H1 (cell line): ENCODE data around the gene FCER2. TPM values are rescaled to one million over a fixed set of nuclear protein-coding genes. Genes with fewer than 3 reads are reported as not detected.

Experiments
- CTCF ChIA-PET: fragments of 300-600 bp; sonication (Branson Sonifier 250); formaldehyde crosslinking; loops from one replicate; lab custom pipeline; 2021; ENCODE audit not compliant: partially characterized antibody; lab: Charles Lee
- POLR2A ChIA-PET: fragments of 300-600 bp; sonication (Branson Sonifier 250); formaldehyde crosslinking; loops from one replicate; lab custom pipeline; 2021; ENCODE audit warnings: inconsistent platforms; ENCODE audit not compliant: partially characterized antibody; lab: Charles Lee
- DNase-seq, 2 experiments: peaks; one replicate each; pipeline versions ENCODE4 v3.0.0 to v3.0.0-alpha.2; 2010 to 2022; ENCODE audit warnings: low spot score in 2 of 2, low read depth in 1 of 2, mixed read lengths in 1 of 2
- FAIRE-seq: peaks from 2 replicates; lab custom pipeline; 2011; peaks lifted over from hg19 to GRCh38; lab: Jason Lieb, UNC
- H2AFZ ChIP-seq: 2 replicates; pipeline ENCODE4 v1.8.1; 2012; ENCODE audit warnings: low read length, inconsistent platforms
- H2AK5ac ChIP-seq: 2 replicates; pipeline ENCODE4 v1.6.1; 2013; ENCODE audit warnings: low read depth, low read length
- H2BK120ac ChIP-seq: replicated peaks from 2 replicates; pipeline ENCODE3; 2013; ENCODE audit warnings: low read depth, low read length, inconsistent platforms
- H2BK12ac ChIP-seq: 2 replicates; pipeline ENCODE4 v1.6.1; 2013; ENCODE audit warnings: low read depth, low read length
- H2BK15ac ChIP-seq: 2 replicates; pipeline ENCODE4 v1.6.1; 2013; ENCODE audit warnings: low read length
- H2BK20ac ChIP-seq: 2 replicates; pipeline ENCODE4 v1.6.1; 2013; ENCODE audit warnings: low read length
- H2BK5ac ChIP-seq: 2 replicates; pipeline ENCODE4 v1.6.1; 2013; ENCODE audit warnings: low read depth, low read length
- H3K14ac ChIP-seq: 2 replicates; pipeline ENCODE4 v1.6.1; 2013; ENCODE audit warnings: inconsistent platforms; ENCODE audit not compliant: insufficient read length
- H3K18ac ChIP-seq: 2 replicates; pipeline ENCODE4 v1.6.1; 2013; ENCODE audit warnings: low read length; ENCODE audit errors: extremely low read depth
- H3K23ac ChIP-seq: 2 replicates; pipeline ENCODE4 v1.6.1; 2013; ENCODE audit warnings: inconsistent platforms; ENCODE audit not compliant: insufficient read length
- H3K23me2 ChIP-seq: 2 replicates; pipeline ENCODE4 v1.6.1; 2013; ENCODE audit warnings: low read depth, low read length
- H3K27ac ChIP-seq: 2 replicates; pipeline ENCODE4 v1.6.1; 2011; ENCODE audit warnings: low read depth, low read length, inconsistent platforms
- H3K27me3 ChIP-seq, 4 experiments: replicated peaks in 1 of 4; 1 replicate in 1 of 4; 2 replicates in 3 of 4; pipeline versions ENCODE4 v1.6.1 to v1.8.1; 2011 to 2013; ENCODE audit warnings: low read length in 3 of 4, mild to moderate bottlenecking in 3 of 4, inconsistent platforms in 2 of 4, mixed read lengths in 2 of 4, moderate library complexity in 1 of 4; ENCODE audit not compliant: control insufficient read depth in 3 of 4, insufficient read depth in 3 of 4; ENCODE audit errors: extremely low read depth in 1 of 4
- H3K36me3 ChIP-seq, 4 experiments: 2 replicates each; pipeline versions ENCODE4 v1.6.1 to v1.8.1; 2011 to 2013; ENCODE audit warnings: mild to moderate bottlenecking in 4 of 4, low read length in 3 of 4, moderate library complexity in 2 of 4, control low read depth in 1 of 4, inconsistent platforms in 1 of 4; ENCODE audit not compliant: insufficient read depth in 4 of 4, control insufficient read depth in 2 of 4
- H3K4ac ChIP-seq: replicated peaks from 2 replicates; pipeline ENCODE3; 2013; ENCODE audit warnings: low read length, low read depth, mixed read lengths, inconsistent platforms; ENCODE audit not compliant: insufficient read length
- H3K4me1 ChIP-seq, 4 experiments: replicated peaks in 1 of 4; 1 replicate in 1 of 4; 2 replicates in 3 of 4; pipeline versions ENCODE4 v1.6.1 to v1.8.1; 2011 to 2013; ENCODE audit warnings: low read length in 3 of 4, inconsistent platforms in 2 of 4, mixed read lengths in 1 of 4; ENCODE audit not compliant: insufficient read depth in 4 of 4, control insufficient read depth in 3 of 4
- H3K4me2 ChIP-seq, 2 experiments: 2 replicates each; pipeline versions ENCODE4 v1.6.1 to v1.8.1; 2011 to 2013; ENCODE audit warnings: low read depth in 2 of 2, low read length in 2 of 2, control low read depth in 1 of 2, inconsistent platforms in 1 of 2, mild to moderate bottlenecking in 1 of 2; ENCODE audit not compliant: insufficient read depth in 1 of 2
- H3K4me3 ChIP-seq, 4 experiments: fragments of 200-600, 300-600 bp in 1 of 4; sonication (generic), shearing (Covaris generic), sonication (Bioruptor Twin) in 1 of 4; 2 replicates each; pipeline versions ENCODE4 v1.5.1 to v1.8.1; 2011 to 2016; ENCODE audit warnings: low read length in 4 of 4, low read depth in 3 of 4, control low read depth in 2 of 4, inconsistent platforms in 2 of 4, mild to moderate bottlenecking in 2 of 4, mixed read lengths in 1 of 4, moderate library complexity in 1 of 4; ENCODE audit not compliant: insufficient read depth in 2 of 4; ENCODE audit errors: extremely low read depth in 1 of 4
- H3K56ac ChIP-seq: replicated peaks from 2 replicates; pipeline ENCODE3; 2013; ENCODE audit warnings: low read depth, mild to moderate bottlenecking, mixed read lengths, low read length, inconsistent platforms; ENCODE audit not compliant: insufficient read length
- H3K79me1 ChIP-seq: 2 replicates; pipeline ENCODE4 v1.6.1; 2013; ENCODE audit warnings: low read depth, low read length, control low read depth
- H3K79me2 ChIP-seq, 2 experiments: 2 replicates each; pipeline versions ENCODE4 v1.6.1 to v1.8.1; 2012 to 2013; ENCODE audit warnings: low read length in 2 of 2, mild to moderate bottlenecking in 2 of 2, inconsistent platforms in 1 of 2; ENCODE audit not compliant: insufficient read depth in 2 of 2, control insufficient read depth in 1 of 2
- H3K9ac ChIP-seq, 4 experiments: replicated peaks in 1 of 4; 1 replicate in 1 of 4; 2 replicates in 3 of 4; pipeline versions ENCODE4 v1.6.1 to v1.8.1; 2011 to 2013; ENCODE audit warnings: low read depth in 3 of 4, low read length in 3 of 4, control low read depth in 2 of 4, mild to moderate bottlenecking in 2 of 4, moderate library complexity in 2 of 4, inconsistent platforms in 1 of 4; ENCODE audit errors: extremely low read depth in 1 of 4
- H3K9me3 ChIP-seq, 2 experiments: 2 replicates each; pipeline versions ENCODE4 v1.6.1 to v1.8.1; 2012 to 2013; ENCODE audit warnings: mild to moderate bottlenecking in 2 of 2, moderate library complexity in 2 of 2, control low read depth in 1 of 2, inconsistent platforms in 1 of 2, low read depth in 1 of 2, low read length in 1 of 2, mixed read lengths in 1 of 2; ENCODE audit not compliant: insufficient read depth in 2 of 2
- H4K20me1 ChIP-seq, 2 experiments: replicated peaks in 1 of 2; 2 replicates each; pipeline versions ENCODE3 to v1.8.1; 2011 to 2013; ENCODE audit warnings: inconsistent platforms in 2 of 2, low read length in 2 of 2, mild to moderate bottlenecking in 1 of 2; ENCODE audit not compliant: insufficient read depth in 2 of 2, control insufficient read depth in 1 of 2
- H4K5ac ChIP-seq: 2 replicates; pipeline ENCODE4 v1.6.1; 2013; ENCODE audit warnings: low read length, low read depth, mixed read lengths, inconsistent platforms; ENCODE audit not compliant: insufficient read length
- H4K8ac ChIP-seq: 2 replicates; pipeline ENCODE4 v1.8.0; 2013; ENCODE audit warnings: mild to moderate bottlenecking, moderate library complexity, low read length, inconsistent platforms; ENCODE audit not compliant: insufficient read depth; ENCODE audit errors: extremely low read depth
- H4K91ac ChIP-seq: replicated peaks from 2 replicates; pipeline ENCODE3; 2013; ENCODE audit warnings: low read length, mixed read lengths, inconsistent platforms; ENCODE audit not compliant: insufficient read length
- ATF3 ChIP-seq: IDR thresholded peaks from 2 replicates; pipeline ENCODE4 v1.6.1; 2011; ENCODE audit warnings: low read depth, mild to moderate bottlenecking, low read length; ENCODE audit not compliant: insufficient read depth
- BCL11A ChIP-seq, 2 experiments: IDR thresholded peaks; one replicate each; pipeline ENCODE4 v1.6.1; 2011; ENCODE audit warnings: low read depth in 2 of 2, low read length in 2 of 2, mild to moderate bottlenecking in 2 of 2
- BRCA1 ChIP-seq: IDR thresholded peaks from 2 replicates; pipeline ENCODE4 v1.6.1; 2012; ENCODE audit warnings: low read depth, low read length, improper control_type of control experiment
- HDAC6 ChIP-seq: IDR thresholded peaks from one replicate; pipeline ENCODE4 v1.7.1; 2012; ENCODE audit warnings: low read depth, mild to moderate bottlenecking, inconsistent platforms, low read length, moderate library complexity
- MAFK ChIP-seq: IDR thresholded peaks from 2 replicates; pipeline ENCODE4 v1.6.1; 2012; ENCODE audit warnings: low read depth, mild to moderate bottlenecking, improper control_type of control experiment, low read length
- NANOG ChIP-seq: IDR thresholded peaks from 2 replicates; pipeline ENCODE4 v1.6.1; 2011; ENCODE audit warnings: low read length, low read depth, mild to moderate bottlenecking, inconsistent platforms; ENCODE audit not compliant: insufficient read depth, poor library complexity, severe bottlenecking
- RNF2 ChIP-seq: fragments of 200-900, 300-1000 bp; sonication (generic); IDR thresholded peaks from 2 replicates; pipeline ENCODE4 v1.7.1; 2016; ENCODE audit warnings: borderline replicate concordance, low read depth, mild to moderate bottlenecking, antibody characterized with exemption, low read length; ENCODE audit not compliant: poor library complexity, severe bottlenecking; ENCODE audit errors: missing control alignments
- SRF ChIP-seq: IDR thresholded peaks from 2 replicates; pipeline ENCODE4 v1.6.1; 2011; ENCODE audit warnings: mild to moderate bottlenecking, low read depth, low read length, moderate library complexity
- ZNF274 ChIP-seq: IDR thresholded peaks from 2 replicates; pipeline ENCODE4 v1.7.0; 2012; ENCODE audit warnings: low read length, borderline replicate concordance; ENCODE audit errors: extremely low read depth
- WGBS, 2 experiments: shearing (Covaris generic) in 1 of 2; methylation state at CpG; one replicate each; pipeline versions ENCODE4 v1.1.6 to v1.1.7; 2013 to 2015; ENCODE audit warnings: low lambda C conversion rate in 2 of 2, mixed read lengths in 2 of 2, inconsistent platforms in 1 of 2, low coverage in 1 of 2, missing lambda C conversion rate in 1 of 2; ENCODE audit not compliant: insufficient replicate concordance in 2 of 2, insufficient coverage in 1 of 2, insufficient read length in 1 of 2; ENCODE audit errors: extremely low coverage in 1 of 2, missing lambda C conversion rate in 1 of 2; 5-methylcytosine and 5-hydroxymethylcytosine counted together
- polyA plus RNA-seq, 7 experiments: library from polyadenylated mRNA; depleted of rRNA in 3 of 7; stranded (reverse) in 5 of 7; unstranded in 2 of 7; fragments of >200 nt in 5 of 7; fragments of 200-250 nt in 2 of 7; gene quantifications; 1 replicate in 5 of 7; 2 replicates in 1 of 7; 4 replicates in 1 of 7; pipeline versions ENCODE4 v1.2.1 to v1.2.3, GENCODE V29; 2011 to 2013; ENCODE audit warnings: missing spikeins in 2 of 7, mixed read lengths in 2 of 7
- total RNA-seq: library from RNA; stranded (reverse); fragmentation: NEBNext Ultra II Directional; extraction: Animal tissue kit (Norgen Biotek cat#: 25700); gene quantifications from 2 replicates; pipeline ENCODE4 v1.2.1, GENCODE V29; 2021
- TF ChIP-seq, protein P1 (sequence below): IDR thresholded peaks from 2 replicates; pipeline ENCODE4 v1.6.1; 2012; ENCODE audit warnings: low read length, inconsistent platforms

Gene FCER2
- total and polyA plus RNA-seq, 2 of the 8 experiments (the other 6 are each of a cell fraction or from before 2014, with no cell fraction given) = 0.67 TPM; not detected in 1

DNA sequence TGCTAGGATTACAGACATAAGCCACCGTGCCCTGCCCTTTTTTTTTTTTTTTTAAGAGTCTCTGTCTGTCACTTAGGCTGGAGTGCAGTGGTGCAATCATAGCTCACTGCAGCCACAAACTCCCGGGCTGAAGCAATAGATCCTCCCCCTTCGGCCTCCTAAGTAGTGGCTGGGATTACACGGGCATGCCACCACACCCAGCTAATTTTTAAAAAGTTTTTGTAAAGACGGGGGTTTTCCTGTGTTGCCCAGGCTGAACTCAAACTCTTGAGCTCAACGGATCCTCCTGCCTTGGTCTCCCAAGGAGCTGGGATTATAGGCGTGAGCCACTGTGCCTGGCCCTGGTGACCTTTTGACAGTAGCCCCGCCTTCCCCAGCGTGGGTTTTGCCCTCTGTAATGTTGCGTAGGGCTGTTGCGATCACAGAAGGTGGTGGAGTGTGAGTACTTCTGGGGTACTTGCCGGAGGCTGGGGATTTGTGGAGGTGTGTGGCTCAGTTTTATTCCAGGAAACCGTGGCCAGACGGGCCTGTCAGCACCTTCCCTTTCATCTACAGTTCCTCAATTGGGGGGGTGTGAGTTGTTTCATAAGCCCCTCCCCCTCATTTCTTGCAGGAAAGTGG is 44.7 kb downstream of the FCER2 start:
- no peak overlapping the region for H4K91ac ChIP-seq
- no peak overlapping the region for H3K18ac ChIP-seq
- FAIRE-seq = no peak
- 0 out of 2 replicates have a peak, but pooled peaks cover under 1% of the 10 kb centered on the region for H3K23me2 ChIP-seq
- H2BK15ac ChIP-seq = no peak overlapping the region
- H4K8ac ChIP-seq = no peak overlapping the region
- H2AFZ ChIP-seq = no peak overlapping the region
- H2BK12ac ChIP-seq = no peak overlapping the region
- H3K14ac ChIP-seq = no peak overlapping the region
- no peak overlapping the region for H4K5ac ChIP-seq
- no peak overlapping the region for H3K4me3 ChIP-seq
- H3K27me3 ChIP-seq = peaks cover 2 to 10% (median 4%) of the 10 kb centered on the region in 4 experiments; a peak in 6 of 7 replicates
- H2AK5ac ChIP-seq = no peak overlapping the region
- no peaks in the 10 kb centered on the region for H3K36me3 ChIP-seq
- no peaks in the 10 kb centered on the region for H4K20me1 ChIP-seq
- WGBS, 2 experiments = 81% methylated on average over 13 of the region's 14 CpGs; no CpG with 5 or more reads in 1 of the 2 experiments
- no peak overlapping the region for H3K4ac ChIP-seq
- no peak overlapping the region for H3K56ac ChIP-seq
- H3K9me3 ChIP-seq = no peaks in the 10 kb centered on the region
- H3K79me2 ChIP-seq = no peaks in the 10 kb centered on the region
- no peak overlapping the region for H3K23ac ChIP-seq
- no peak overlapping the region for H3K27ac ChIP-seq
- H3K9ac ChIP-seq = no peak overlapping the region
- H3K79me1 ChIP-seq = no peaks in the 10 kb centered on the region
- no peak overlapping the region for H2BK120ac ChIP-seq
- no peak overlapping the region for H2BK20ac ChIP-seq
- POLR2A ChIA-PET = interaction anchor here (0.8 to 0.9 kb wide), 2 partner anchors 9 to 142 kb away, joined by 3 to 4 read pairs; no protein-coding TSS in a partner anchor
- H3K4me2 ChIP-seq = no peak overlapping the region
- H2BK5ac ChIP-seq = no peak overlapping the region
- H3K4me1 ChIP-seq = peaks cover 0 to 2% (median 0%) of the 10 kb centered on the region in 4 experiments; a peak in 3 of 7 replicates
- CTCF ChIA-PET = interaction anchor here (0.6 to 2.7 kb wide), 7 partner anchors 9 to 142 kb away, joined by 3 to 10 read pairs (median 4); partner anchors contain the start of gene TRAPPC5
- DNase-seq = no peak
- TF ChIP-seq SRF (no peak), HDAC6 (no peak), NANOG (no peak), BRCA1 (no peak), ATF3 (no peak), ZNF274 (no peak), RNF2 (no peak), MAFK (no peak), BCL11A (IDR thresholded peaks at IDR 0.05; ENCODE audit: low read depth in 2 of 2, low read length in 2 of 2) (no peak)
- TF ChIP-seq, protein P1, sequence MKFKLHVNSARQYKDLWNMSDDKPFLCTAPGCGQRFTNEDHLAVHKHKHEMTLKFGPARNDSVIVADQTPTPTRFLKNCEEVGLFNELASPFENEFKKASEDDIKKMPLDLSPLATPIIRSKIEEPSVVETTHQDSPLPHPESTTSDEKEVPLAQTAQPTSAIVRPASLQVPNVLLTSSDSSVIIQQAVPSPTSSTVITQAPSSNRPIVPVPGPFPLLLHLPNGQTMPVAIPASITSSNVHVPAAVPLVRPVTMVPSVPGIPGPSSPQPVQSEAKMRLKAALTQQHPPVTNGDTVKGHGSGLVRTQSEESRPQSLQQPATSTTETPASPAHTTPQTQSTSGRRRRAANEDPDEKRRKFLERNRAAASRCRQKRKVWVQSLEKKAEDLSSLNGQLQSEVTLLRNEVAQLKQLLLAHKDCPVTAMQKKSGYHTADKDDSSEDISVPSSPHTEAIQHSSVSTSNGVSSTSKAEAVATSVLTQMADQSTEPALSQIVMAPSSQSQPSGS = no peak
